Measurements from ENCODE around the gene ATP8A1. TPM values are rescaled to one million over a fixed set of nuclear protein-coding genes. Genes with fewer than 3 reads are reported as not detected.
"Not testable (repeated sequence)": the region's sequence is repeated elsewhere in the genome, so short reads cannot be mapped to it uniquely, and the experiment has no call there.

The ATP8A1 gene
- 14.0 TPM for total RNA-seq
- long read RNA-seq, full-length matches to known transcripts = 2 of 8 reads
- long read RNA-seq, partial matches to known transcripts = 4 of 8 reads
- long read RNA-seq, other reads (novel, unspliced or antisense) = 2 of 8 reads

DNA sequence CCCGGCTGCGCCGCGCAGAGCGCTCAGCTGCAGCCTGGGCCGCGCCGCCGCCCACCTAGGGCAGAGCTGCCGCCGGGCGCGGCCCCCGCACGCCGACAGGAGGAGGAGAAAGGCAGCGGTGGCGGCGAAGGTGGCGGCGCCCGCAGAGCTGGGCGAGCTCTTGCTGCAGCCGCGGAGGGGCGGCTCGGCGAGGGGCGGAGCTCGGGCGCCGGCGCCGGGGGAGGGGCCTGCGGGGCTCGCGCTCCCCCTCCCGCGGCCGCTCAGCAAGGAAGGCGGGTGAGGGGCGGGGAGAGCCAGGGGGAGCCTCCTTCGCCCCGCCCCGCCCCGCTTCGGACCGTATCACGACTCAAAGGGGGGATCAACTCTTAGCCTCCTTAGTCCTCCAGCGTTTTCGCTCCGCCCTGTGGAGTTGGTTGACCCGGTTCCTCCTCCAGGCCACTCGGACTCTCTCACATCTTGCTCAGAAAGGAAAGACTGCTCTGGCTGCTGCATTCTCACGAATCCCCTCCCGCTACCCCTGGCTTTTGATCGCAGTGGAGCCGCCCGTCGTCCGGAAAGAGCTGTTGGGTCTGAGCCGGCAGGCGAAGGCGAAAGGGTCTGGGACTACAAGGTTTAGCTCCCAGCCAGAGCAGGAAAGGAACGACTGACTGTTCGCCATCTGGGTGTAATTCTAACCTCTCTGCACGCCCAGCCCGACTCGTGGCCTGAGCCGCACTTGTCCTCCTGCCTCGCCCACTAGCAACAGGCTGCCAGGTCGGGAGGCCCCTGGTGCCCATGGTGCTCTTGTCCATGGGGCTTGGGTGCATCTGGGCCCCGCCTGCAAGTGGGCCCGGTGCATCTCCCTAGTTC lies at the start of gene ATP8A1:
TSS of gene ATP8A1 (minus strand) at position 162 of the 849 bp plus-strand sequence. CDS start 232 bp downstream, outside the sequence.
- DNase-seq (peak; percentile 97), ATAC-seq (peak; percentile 97)
- intact Hi-C loops (cut with micrococcal nuclease) = loop anchor here (5.0 kb wide), 1 partner anchor 45 kb away; no protein-coding TSS in a partner anchor

DNA sequence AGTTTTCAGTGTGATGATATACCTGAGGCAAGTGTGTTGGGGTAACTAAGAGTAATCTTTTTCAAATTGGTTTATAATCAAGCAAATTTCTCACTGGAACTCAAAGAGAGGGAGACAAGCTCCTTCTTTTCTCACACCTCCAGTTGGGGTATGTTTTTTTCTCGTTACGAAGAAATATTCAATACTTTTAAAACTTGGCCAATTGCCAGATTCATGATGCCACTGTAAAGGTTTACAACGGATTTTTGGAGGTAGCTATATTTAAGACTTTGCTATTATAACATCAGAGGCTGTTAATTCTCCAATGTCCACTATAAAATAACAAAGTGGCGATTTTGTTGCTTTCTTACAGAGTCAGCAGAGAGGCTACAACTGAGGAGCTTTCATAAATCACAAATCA lies 49.2 kb upstream of the ATP8A1 start:
- DNase-seq (no peak), ATAC-seq (no peak)
- intact Hi-C loops (cut with micrococcal nuclease) = no loop called here

DNA sequence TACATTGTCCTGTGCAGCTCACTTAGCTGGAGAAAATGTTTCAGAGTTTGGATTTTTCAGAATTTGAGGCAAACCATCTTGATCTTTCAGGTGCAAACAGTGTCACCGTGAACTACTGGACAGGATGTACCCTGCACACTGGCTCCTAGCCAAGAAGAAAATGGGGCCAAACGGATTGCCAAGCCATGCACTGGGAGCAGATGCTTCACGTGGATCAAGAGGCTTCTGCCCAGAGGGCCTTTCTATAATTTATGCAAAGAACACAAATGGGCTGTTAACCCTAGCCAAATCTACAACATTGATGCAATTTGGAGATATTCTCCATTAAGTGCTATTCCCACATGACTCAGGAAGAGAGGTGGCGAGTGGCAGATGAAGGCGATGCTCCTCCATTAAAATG lies 46.9 kb upstream of the ATP8A1 start:
- intact Hi-C loops (cut with micrococcal nuclease) = no loop called here
- DNase-seq = no peak
- ATAC-seq = no peak

DNA sequence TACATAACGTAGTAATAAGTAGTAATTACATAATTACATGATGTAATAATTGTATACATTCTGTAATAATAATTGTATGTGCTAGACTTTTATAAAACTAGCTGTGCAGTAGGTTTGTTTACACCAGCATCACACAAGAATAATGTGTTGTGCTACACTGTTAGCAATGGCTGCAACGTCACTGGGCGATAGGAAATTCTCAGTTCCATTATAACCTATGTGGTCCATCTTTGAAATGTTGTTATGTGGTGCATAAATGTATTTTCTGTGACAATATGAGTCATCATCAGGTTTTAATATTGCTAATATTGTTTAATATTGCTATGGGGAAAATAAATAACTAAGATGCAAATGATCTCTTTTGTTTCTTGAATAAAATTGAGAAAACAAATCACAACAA lies 46.0 kb upstream of the ATP8A1 start:
- intact Hi-C loops (cut with micrococcal nuclease) = no loop called here
- no peak for ATAC-seq
- no peak for DNase-seq

DNA sequence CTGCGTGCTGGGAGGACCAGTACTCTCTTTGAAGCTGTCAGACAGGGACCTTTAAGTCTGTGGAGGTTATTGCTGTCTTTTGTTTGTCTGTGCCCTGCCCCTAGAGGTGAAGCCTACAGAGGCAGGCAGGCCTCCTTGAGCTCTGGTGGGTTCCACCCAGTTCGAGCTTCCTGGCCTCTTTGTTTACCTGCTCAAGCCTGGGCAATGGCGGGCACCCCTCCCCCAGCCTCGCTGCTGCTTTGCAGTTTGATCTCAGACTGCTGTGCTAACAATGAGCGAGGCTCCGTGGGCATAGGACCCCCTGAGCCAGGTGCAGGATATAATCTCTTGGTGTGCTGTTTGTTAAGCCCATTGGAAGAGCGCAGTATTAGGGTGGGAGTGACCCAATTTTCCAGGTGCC lies 44.9 kb upstream of the ATP8A1 start:
- DNase-seq; intact Hi-C loops (cut with micrococcal nuclease); ATAC-seq: not testable (repeated sequence)

DNA sequence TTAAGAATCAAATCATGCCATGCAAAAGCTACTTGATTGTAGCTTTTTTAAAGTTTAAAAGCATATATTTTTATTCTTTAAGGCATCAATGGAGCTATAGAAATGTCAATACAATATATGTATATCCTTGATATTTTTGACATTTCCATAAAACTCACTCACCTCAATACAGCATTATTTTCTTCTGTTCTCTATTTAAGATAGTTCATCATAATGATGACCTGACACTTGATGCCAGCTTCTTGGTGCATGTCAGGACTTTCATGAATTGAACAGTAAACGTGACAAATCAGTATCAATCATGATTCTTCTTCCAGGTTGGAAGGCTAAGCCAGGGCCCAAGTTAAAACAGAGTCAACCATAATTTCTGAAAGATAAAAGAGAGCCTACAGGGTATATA lies 33.6 kb upstream of the ATP8A1 start:
- intact Hi-C loops (cut with micrococcal nuclease) = no loop called here
- no peak for DNase-seq
- no peak for ATAC-seq

DNA sequence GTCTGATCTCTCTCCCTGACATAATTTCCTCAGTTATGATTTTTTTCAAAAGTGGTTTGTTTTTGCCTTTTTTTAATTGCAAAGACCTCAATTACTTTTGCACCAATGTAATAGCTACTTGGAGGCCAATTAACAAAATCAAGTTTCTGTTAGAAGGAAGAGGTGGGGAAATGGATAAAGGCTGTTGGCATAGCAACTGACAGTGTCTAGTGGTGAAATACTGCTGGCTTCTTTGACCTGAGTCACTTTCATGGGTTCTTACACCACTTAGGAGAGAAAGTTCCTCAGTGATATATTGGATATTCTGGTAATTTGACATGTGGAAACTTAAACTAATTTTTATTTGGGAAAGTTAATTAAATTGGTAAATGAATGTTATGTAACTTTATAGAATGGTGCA lies 26.5 kb upstream of the ATP8A1 start:
- DNase-seq = no peak
- intact Hi-C loops (cut with micrococcal nuclease) = no loop called here
- ATAC-seq = no peak

DNA sequence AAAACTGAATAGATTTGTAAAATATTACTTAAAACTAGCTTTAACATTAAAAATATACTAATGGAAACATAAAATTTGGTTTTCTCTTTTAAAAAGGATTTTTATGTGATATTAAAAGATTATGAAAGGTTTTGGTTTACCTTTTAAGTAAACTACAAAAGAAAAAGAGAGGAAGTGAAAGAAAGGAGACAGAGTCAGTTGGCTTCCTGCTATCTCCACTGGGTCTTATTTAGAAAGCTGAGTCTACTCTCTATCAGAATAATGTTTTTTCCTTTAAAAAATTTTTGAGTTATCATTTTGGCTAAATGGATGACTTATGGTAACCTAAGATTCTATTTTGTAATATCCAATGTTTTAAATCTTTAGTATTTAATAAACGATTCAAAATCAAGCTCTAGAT lies 21.6 kb upstream of the ATP8A1 start:
- ATAC-seq = no peak
- intact Hi-C loops (cut with micrococcal nuclease) = no loop called here
- DNase-seq = no peak

DNA sequence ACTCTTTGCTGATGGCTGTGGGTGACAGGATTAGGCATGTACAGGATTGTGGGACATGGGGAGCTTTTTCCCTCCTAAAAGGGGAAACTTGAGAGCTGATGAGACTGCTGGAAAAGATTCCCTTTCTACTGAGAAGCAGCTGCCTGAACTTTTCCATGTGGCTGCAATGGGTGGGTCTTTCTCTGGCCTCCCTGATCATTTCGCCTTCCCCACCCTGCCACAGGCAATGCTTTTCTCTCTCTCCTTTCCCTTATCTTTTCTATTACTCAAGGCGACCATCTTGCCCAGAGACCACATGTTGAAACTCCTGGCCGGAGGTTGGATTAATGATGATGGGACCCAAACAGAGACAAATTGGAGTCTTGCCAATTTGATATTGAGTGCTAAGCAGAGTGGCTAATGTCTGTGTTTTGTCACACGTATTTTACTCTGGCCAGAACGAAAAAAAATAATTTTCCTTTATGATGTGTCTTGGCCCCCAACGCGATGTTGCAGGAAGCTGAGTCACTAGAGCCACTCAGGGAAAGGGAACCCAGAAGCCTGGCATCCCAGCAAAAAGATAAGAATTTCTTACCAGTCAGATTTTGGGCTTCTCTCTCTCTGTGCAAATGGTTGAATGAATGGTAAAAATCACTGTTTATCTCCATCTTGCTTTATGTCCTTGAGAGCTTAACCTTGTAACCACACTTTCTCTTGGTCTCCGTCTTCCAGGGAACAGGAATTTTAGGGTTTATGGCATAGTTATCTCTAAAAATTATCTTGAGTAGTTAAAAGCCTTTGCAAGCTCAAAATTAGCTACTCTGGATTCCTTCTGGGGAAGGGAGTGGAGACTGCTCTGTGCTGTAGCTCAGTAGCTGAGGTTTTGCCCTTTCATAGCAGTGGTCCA lies 19.4 kb upstream of the ATP8A1 start:
- DNase-seq = no peak
- no peak for ATAC-seq
- intact Hi-C loops (cut with micrococcal nuclease) = no loop called here

DNA sequence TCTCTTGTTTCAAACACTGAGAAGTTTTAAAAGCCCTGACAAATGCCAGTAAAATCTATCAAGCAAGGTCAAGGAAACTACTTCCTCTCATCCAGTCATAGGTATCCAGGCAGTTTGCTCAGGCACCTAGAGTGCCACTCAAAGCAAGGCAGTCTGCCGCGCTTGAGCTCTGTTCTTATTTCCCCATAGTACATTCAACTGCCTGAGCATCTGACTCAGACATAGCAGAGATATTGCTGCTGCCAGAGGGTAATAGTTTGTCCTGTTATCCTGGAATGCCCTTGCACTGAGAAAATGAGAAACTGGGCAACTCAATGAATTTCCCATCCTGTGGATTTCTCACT lies 16.1 kb upstream of the ATP8A1 start:
- peak; percentile 100 for ATAC-seq
- intact Hi-C loops (cut with micrococcal nuclease) = no loop called here
- DNase-seq = peak; percentile 56

DNA sequence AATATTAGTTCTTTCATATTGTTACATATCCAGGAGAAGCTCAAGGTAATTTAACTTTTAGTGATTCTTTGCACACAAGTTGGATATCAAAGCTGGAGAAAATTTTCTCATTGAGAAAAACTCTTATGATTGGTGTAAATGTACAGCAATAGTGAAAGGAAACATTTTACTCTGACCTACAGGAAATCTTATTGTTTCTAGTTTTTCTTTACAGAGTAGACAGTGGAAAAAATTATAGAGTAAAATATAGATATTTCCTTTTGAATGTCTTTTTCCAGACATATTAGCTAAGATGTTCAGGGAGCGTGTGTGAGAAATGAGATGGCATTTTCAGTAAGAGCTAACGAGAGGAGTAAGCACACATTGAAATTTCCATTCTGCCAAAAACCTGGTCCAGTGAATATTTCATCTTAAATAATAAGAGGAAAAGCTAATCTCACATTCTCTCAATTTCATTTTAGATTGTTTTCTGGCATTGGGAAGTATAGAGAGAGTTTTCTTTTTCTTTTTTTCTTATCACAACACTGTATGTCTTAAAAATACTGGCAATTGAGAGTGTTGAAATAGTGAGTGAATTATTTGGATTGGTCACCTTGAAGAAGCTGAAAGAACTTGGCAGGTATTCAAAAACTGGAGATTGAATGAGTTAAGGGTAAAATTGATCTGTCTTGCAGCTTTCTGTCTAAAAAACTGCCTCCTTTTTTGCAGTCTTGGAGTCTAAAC lies 15.6 kb upstream of the ATP8A1 start:
- intact Hi-C loops (cut with micrococcal nuclease) = no loop called here
- DNase-seq (no peak), ATAC-seq (no peak)

DNA sequence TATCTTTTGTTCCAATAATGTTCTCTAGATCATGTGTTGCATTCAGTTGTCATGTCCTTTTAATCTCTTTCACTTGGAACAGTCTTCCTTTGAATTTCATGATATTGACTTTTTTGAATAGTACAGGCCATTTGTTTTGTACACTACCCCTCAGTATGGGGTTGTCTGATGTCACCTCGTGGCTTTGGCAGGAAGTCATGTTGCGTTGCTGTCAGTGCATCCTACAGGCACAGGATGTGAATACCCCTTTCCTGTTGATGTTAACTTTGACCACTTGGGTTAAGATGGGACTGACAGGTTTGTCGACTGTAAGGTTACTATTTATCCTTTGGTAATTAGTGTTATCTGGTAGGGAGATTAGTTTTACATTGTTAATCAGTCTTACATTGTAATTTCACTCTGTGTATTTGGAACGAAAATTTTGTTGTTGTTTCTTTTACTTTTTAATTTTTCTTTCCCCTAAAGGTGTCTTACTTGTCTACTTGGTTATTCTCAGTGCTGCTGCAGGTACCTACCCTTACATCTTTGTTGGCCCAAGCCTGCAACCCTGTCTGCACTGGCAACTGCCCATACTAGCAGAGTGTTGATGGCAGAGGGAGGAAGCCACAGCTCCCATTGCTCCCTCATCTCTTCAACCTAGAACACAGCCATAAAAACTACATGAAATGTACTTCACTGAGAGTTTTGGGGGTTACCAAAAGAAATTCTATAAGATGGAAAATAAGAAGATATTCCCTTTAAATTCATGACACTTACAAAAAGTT lies 14.7 kb upstream of the ATP8A1 start:
- intact Hi-C loops (cut with micrococcal nuclease) = no loop called here

DNA sequence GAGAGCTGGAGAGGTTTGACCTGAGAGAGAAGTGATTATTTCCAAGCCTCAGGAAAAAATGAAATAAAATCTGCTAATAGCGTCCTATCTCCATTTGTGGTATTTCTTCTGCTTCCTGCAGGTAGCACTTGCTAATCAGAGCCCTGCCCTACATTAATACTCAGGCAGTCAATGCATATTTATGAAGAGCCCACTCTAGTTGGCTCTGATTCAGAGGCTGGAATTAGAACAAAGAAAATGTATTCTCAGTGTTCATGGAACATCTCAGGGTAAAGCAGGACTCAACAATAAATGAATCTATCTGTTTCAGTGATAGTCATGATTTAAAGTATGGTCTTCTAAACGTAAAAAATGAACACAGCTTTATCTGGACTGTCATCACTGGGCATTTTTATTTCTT lies 1.4 kb upstream of the ATP8A1 start:
- DNase-seq (no peak), ATAC-seq (no peak)
- intact Hi-C loops (cut with micrococcal nuclease) = loop anchor here (5.0 kb wide), 1 partner anchor 46 kb away; no protein-coding TSS in a partner anchor

More for the DNA sequence above, 14.7 kb upstream of the ATP8A1 start:
- DNase-seq (no peak), ATAC-seq (no peak)

DNA sequence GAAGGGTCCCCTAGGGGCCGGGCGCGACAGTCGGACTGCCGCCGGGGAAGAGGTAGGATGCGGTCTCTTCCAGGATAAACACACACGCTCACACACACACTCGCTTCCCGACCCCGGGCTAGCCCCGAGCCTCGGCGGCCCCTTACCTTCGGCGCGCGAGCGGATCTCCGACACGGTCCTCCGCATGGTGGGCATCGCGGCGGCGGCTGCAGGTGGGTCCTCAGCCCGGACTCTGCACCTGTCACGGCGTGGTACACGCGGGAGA lies 294 bp downstream of the ATP8A1 start:
- DNase-seq (no peak), ATAC-seq (no peak)
- intact Hi-C loops (cut with micrococcal nuclease) = loop anchor here (5.0 kb wide), 1 partner anchor 44 kb away; no protein-coding TSS in a partner anchor

DNA sequence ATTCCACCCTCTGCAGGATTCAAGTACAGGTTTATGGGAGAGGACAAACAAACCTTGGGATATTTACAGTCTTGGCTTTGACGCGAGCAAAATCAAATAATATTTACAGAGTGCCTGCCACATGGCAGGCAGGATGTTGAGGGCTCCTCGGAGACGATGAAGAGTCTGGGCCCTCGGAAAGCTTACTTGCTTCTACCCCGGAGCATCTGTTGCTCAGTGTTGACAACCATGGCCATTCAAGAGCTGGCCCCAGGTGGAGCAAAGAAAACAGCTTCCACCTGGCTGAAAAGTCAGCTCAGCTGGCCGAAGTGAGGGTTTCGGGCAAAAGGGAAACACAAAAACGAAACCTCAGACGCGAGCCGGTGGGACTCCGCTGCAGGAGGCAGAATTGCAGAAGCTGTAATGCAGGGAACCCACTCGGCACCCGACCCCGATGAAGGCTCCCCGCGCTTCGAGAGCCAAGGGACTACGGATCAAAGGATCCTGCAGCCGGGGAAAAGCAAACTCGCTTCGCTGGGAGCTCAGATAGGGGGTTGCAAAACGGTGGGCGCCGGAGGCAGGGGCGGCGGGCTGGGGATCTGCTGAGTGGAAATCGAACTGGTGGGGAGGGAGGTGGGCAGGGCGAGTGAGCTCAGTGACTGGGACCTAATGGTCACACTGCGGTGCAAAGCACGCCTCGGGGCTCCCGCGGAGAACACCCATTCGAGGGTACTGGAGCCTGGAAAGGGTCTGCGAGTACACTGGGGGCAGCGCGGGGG lies 805 bp downstream of the ATP8A1 start:
- intact Hi-C loops (cut with micrococcal nuclease) = loop anchor here (5.0 kb wide), 1 partner anchor 44 kb away; no protein-coding TSS in a partner anchor
- peak; percentile 30 for ATAC-seq

DNA sequence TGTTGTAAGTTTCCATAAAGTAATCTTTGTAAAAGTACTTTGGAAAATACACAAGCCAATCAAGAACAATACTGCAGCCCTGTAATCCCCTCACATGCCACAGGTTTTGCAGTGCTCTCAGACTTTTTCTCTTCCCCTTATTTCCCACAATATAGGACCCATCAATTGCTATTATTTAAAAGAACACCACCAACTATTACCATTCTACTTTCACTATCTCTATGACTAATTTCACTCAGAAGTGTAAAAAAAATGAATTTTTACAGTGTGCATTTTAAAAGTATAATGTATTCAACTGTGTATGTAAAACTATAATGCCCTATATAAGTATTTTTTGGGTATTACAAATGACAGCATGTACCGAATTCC lies 1.7 kb downstream of the ATP8A1 start:
- intact Hi-C loops (cut with micrococcal nuclease) = loop anchor here (5.0 kb wide), 1 partner anchor 43 kb away; no protein-coding TSS in a partner anchor
- ATAC-seq (no peak), DNase-seq (no peak)

More for the DNA sequence above, 805 bp downstream of the ATP8A1 start:
- DNase-seq = peak; percentile 60

DNA sequence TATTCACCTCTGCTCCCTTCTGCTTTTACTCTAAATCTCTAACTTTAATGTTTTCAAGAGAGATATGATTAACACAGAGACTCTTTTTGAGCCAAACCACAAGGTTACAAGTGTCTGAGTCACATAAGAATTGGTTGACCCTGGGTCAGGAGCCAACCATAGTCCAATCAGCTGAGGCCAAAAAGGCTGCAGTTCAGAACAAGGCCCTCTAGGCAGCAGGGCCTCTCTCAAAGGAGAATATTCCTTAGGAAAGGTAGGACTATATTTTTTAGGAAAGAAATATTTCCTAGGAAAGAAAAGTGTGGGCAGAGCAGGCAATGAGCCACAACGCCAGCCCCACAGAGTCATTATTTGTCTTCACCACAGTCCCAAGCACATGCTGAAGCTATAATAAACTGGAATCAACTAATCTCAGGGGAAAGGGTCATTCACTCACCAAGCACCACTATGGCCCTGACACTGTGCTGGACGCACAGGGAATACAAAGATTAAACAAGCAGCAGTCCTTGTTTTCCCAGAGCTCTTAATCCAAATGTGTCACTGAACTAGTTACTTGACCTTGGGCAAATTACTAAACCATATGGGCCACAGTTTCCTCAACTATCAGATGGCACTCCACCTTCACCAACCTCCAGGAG lies 2.2 kb downstream of the ATP8A1 start:
- intact Hi-C loops (cut with micrococcal nuclease) = loop anchor here (5.0 kb wide), 1 partner anchor 42 kb away; no protein-coding TSS in a partner anchor
- no peak for DNase-seq
- ATAC-seq = no peak
